ENCODE measurements around the gene GPR146.
A peak's percentile ranks its signal among the peaks of the same experiment; 100 is the strongest.

Gene GPR146

GRCh38 chr7:1083729-1084657 lies 39.6 kb downstream of the GPR146 start:
- TF ChIP-seq CTCF (IDR thresholded peaks at IDR 0.05; ENCODE audit: low read depth, low read length, missing control alignments) = no peak
- H3K4me3 ChIP-seq (ENCODE audit: low read depth, low read length) = no peak overlapping the region
- in situ Hi-C loops (cut with HindIII; ENCODE audit: low sequenced_read_pairs) = no loop called here
- no peak for DNase-seq (ENCODE audit: low read depth)

GRCh38 chr7:1085266-1085665 lies 40.9 kb downstream of the GPR146 start:
- H3K4me3 ChIP-seq (ENCODE audit: low read depth, low read length) = no peak overlapping the region
- no peak for TF ChIP-seq CTCF (IDR thresholded peaks at IDR 0.05; ENCODE audit: low read depth, low read length, missing control alignments)
- no peak for DNase-seq (ENCODE audit: low read depth)
- in situ Hi-C loops (cut with HindIII; ENCODE audit: low sequenced_read_pairs) = no loop called here

GRCh38 chr7:1085910-1086421 lies 41.6 kb downstream of the GPR146 start:
- TF ChIP-seq CTCF (IDR thresholded peaks at IDR 0.05; ENCODE audit: low read depth, low read length, missing control alignments) = no peak
- no peak overlapping the region for H3K4me3 ChIP-seq (ENCODE audit: low read depth, low read length)
- in situ Hi-C loops (cut with HindIII; ENCODE audit: low sequenced_read_pairs) = no loop called here
- no peak for DNase-seq (ENCODE audit: low read depth)

- in situ Hi-C loops (cut with HindIII; ENCODE audit: low sequenced_read_pairs) = no loop called here
- H3K4me3 ChIP-seq (ENCODE audit: low read depth, low read length) = peak overlapping the region; percentile 24
- TF ChIP-seq CTCF (IDR thresholded peaks at IDR 0.05; ENCODE audit: low read depth, low read length, missing control alignments) = peak; percentile 79
- DNase-seq (ENCODE audit: low read depth) = no peak
Observed at GRCh38 chr7:1086588-1087464, 42.5 kb downstream of the GPR146 start.

GRCh38 chr7:1087465-1087814 lies 43.1 kb downstream of the GPR146 start:
- no peak for TF ChIP-seq CTCF (IDR thresholded peaks at IDR 0.05; ENCODE audit: low read depth, low read length, missing control alignments)
- no peak for DNase-seq (ENCODE audit: low read depth)
- no peak overlapping the region for H3K4me3 ChIP-seq (ENCODE audit: low read depth, low read length)
- in situ Hi-C loops (cut with HindIII; ENCODE audit: low sequenced_read_pairs) = no loop called here
